Measurements from ENCODE around the gene CSF1R.

The CSF1R gene

DNA sequence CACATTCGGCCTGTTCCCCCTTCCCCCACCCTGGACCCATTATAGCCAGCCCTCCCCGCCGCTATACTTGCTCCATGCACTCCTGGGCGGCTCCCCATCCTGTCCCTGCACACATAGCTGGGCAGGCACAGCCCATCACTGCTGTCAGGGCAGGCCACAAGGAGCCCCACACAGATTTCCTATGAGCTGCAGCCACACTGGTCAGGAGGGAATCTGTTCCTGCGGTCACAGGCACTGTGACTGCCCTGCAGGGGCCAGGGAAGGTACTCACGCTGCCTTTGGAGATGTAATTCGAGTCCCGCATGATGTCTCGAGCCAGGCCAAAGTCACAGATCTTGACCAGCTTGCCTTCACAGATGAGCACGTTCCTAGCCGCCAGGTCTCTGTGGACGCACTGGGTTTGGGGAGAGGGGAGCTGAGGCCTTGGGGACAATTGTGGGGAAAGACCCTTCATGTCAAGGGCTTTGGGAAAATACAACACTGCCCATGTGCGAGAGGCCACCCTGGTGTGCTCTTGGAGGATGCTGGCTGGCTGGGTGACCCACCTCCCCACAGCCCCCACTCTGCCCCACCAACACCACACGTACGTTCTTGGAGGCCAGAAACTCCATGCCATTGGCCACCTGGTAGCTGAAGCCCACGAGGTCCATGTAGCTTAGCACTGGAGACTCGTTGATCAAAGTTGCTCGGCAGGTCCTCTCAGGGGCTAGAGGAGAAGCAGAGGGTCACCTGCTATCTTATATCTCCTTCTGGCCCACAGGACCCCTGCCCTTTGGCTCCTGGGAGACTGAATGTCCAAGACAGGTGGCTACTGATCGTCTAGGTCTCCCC, 34.5 kb upstream of the CSF1R start:
- DNase-seq, result no peak

DNA sequence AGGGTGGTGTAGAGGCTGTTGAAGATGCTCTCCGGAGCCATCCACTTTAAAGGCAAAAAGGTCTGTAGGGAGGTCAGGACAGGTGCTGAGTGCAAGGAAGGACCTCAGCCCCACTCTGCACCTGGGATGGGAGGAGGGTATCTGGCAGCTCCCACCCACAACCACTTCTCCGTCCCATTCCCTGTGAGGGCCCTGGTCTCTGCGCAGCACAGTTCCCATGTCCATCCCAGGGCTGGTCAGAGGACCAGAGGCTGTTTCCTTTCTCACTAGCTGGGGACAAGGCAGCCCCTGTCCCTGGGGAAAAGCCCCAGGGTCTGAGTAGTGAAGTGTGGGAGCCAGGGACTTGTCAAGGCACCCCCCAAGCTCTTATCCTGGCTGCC, 33.7 kb upstream of the CSF1R start:
- DNase-seq, result no peak

- DNase-seq, result no peak
Measured at GRCh38 chr5:150119421-150120061, 33.2 kb upstream of the CSF1R start.

- no peak for DNase-seq
Measured at GRCh38 chr5:150118561-150119229, 32.3 kb upstream of the CSF1R start.

- no peak for DNase-seq
Measured at GRCh38 chr5:150117945-150118560, 31.7 kb upstream of the CSF1R start.

DNA sequence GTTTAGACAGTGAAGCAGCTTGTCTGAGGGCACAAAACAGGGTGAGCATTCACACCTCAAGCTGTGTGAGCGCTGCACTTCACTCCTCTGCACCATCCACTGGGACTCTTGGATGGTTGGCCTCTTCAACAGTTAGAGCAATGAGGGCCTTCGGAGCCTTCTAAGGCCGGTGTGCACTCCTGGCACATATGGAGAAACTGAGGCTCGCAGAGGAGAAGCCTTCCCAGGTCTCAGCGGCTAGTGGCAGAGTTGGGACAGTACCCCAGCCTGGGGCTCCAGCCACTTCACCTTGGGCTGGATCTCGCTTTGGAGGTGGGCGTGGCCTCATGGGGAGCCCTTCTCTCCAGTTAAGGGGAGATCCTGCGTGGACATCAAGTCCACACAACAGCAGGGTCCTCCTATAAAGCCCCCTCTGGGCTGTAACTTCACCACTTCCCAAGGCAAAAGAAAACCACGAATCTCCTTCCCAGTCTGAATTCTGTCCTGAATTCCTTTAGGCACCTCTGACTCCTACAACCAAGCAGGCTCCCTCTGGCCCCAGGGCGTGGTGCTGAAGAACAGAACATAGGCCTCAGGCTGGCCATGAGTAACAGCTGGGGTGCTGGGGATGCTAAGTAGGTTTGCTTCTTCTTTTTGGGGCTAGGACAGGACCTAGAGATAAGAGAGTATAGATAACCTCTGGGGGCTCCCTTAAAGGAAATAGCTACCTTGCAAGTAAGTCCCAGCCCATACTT, 30.5 kb upstream of the CSF1R start:
- no peak for DNase-seq

DNA sequence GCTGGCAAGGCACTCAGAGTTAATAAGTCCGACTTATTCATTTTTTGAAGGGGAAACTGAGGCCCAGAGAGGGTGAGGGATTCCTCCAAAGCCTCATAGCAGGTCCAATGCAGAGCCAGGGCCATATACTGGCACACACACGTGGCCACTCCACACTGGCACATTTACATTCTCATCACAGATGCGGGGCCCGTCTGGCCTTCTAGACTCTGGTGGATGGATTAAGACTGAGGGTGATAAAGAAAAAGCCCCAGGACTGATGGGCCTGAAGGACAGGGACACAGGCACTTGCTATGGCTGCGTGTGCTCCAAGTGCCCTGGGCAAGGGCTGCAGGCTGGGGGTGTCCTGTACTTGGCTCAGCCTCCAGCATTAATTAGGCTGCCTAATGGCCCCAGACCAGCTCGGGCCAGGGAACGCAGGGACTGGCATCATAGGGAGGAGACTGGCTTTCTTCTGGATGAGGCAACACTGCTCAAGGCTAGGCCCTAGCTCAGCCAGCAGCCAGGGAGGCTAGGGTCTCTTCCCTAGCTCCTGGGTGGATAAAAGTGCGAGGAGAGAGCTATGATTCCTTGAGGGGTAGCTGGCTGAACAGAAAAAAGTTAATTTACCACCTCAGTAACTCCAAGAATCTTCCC, 28.5 kb upstream of the CSF1R start:
- no peak for DNase-seq

DNA sequence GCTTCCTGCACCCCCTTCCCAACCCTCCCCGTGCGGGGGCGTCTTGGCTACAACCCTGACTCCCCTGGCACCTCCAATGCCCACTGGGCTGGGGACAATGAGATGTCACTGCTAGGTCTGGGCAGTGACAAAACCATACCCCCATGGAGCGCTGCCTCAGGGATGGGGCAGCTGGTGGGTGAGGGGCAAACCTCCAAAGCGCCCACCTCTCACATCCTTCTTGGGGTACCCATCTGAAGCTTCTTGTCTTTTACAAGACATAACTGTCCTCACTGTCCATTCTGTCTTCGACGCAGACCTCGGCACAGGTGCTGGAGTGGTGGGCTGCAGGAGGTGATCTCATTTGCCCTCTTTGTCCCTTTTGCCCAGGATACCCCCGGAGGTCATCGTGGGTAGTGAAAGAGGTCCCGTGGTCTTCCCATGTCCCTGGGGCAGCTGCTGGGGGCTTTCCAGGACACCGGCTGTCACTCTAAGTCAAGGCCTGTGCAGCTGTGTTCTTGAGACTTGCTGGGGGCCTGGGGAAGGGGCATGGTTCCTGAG, 27.8 kb upstream of the CSF1R start:
- DNase-seq, result no peak

DNA sequence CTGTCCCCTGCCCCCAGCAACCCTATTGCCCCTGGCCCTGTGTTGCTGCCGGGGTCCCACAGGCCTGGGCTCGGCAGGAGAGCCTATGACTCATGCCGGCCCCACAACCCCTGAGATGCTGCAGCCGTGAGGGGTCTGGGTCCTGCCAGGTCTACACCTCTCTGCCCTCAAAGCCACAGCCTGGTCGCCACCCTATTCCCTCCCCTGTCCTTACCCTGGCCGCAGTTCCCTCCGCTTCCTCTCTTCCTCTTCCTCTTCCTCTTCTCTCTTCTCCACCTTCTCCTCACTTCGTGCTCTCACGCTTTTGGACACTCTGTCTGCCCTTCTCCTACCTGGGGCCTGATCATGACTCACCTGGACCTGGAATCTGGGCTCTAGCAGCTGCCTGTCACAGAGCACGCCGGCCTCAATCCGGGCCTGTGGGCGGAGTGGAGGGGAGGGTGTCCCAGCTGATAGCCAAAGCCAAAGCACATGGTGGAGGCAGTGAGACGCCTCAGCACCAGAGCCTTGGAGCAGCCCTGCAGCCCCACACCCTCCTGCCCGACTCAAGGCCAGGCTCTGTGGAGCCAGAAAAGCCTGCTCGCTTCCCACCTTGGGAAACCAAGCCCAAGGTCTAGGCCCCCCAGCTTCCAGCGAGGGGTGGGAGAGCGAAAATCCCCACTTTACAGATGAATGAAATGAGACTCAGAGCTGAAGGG, 26.8 kb upstream of the CSF1R start:
- DNase-seq, result no peak

DNA sequence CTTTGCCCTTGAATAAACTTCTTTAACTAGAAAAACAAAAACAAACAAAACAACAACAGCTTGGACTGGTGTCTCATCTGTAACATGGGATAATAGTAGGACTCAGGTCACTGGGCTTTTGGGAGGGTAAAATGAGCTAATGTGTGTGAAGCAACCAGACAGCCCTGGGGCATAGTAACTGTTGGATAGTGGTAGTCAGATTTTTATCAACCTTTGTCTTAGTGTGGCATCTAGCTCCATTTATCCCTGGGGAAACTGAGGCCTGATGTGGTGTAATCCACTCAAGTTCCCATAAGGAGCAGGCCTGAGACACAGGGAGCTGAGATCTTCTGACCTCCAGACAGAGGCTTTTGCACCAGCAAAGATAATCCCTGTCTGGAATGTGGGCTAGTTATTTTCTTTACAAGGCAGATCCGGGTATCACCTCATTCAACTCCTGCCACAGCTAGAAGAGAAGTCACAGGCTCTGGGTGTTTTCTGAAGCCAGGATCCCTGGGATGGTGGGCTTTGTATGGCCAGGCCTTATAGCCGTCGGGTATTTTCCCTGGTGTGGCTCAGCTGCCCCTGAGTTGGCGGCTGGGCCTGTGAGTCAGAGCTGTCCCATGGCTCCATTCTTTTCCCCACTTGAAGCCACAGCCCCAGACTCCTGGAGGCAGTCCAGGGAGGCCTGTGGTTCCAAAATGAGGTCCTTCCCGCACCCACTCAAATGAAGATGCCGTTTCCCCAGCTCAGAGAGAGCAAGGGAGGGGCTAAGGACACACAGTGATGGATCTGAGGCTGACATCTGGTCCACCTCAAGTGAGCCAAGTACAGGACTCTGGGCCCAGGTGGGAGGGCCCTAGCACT, 26.1 kb upstream of the CSF1R start:
- DNase-seq, result no peak

- DNase-seq, result no peak
Measured at GRCh38 chr5:150111122-150111521, 24.8 kb upstream of the CSF1R start.

DNA sequence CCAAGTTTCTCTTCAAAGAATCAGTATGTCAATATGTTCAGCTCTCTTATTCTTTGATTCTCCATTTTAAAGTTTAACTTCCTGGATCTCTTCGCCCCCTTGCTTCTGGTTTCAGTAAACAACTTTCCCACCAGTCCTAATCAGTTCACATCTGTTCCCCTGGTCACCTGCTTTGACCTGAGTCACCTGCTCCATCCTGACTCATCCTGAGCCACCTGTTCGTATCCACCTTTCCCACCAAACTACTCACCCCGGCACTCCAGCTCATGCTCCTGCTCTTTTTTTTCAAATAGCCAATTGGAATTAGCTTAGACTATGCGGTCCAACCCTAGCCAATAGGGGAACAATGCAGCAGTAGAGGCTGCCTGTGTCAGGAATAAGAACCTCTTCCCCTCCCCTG, 23.6 kb upstream of the CSF1R start:
- DNase-seq, result no peak

- no peak for DNase-seq
Measured at GRCh38 chr5:150108711-150109514, 22.6 kb upstream of the CSF1R start.

GRCh38 chr5:150107909-150108447, 21.6 kb upstream of the CSF1R start:
- no peak for DNase-seq

- DNase-seq, result no peak
Measured at GRCh38 chr5:150106674-150107426, 20.5 kb upstream of the CSF1R start.

GRCh38 chr5:150105928-150106615, 19.7 kb upstream of the CSF1R start:
- DNase-seq, result no peak

DNA sequence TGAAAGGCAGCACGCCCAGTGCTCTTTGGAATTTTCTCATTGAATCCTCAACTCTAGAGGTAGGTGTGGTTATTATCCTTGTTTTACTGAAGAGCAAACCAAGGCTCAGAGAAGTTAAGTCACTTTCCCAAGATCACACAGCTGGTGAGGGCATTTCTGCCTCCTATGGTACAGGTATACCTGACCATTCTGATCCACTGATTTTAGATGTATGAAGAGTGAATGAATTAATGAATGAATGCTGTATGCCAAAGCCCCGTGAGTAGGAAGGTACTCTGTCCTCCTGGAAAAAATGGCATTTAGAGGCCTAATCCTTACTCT, 18.2 kb upstream of the CSF1R start:
- no peak for DNase-seq

All from NCI-H187 (cell line).